GM18907 (cell line): Measurements from ENCODE around the gene PEX11A.

Experiments used
- ATAC-seq: cut with Tn5 transposase; IDR thresholded peaks from one replicate; pipeline ENCODE4 v1.9.1; 2021; ENCODE audit warnings: mild to moderate bottlenecking, moderate library complexity; ENCODE audit not compliant: unreplicated experiment

PEX11A gene

DNA sequence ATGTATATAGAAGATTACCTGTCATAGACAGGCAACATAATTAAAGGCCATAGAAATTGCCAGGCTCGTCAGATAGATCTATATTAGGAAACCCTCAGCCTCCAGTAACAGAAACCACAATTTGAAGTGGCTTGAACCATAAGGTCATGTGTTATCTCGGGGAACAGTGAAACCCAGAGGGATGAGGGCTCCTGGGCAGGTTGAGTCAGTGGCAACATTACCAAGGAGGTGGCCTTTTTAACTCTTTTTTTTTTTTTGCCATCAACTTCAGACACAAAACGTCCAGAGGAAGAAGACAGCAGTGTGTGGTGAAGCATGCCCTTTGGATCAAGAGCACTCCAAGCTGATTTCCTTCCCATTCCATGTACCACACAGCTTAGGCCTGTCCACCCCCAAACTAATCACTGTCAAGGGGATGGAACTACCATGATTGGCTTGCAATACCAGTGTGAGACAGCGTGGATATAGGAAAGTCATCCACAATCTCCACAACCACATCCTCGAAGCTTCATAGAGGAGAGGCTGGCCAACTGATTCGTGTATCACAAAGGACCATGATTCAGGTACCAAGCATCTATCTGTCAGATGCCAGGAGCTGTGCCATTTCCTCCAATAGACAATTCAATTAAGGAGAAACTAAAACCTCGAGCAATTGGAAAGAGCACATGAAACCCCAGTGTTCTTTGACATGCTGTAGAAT, 34.3 kb downstream of the PEX11A start:
- no peak for ATAC-seq

DNA sequence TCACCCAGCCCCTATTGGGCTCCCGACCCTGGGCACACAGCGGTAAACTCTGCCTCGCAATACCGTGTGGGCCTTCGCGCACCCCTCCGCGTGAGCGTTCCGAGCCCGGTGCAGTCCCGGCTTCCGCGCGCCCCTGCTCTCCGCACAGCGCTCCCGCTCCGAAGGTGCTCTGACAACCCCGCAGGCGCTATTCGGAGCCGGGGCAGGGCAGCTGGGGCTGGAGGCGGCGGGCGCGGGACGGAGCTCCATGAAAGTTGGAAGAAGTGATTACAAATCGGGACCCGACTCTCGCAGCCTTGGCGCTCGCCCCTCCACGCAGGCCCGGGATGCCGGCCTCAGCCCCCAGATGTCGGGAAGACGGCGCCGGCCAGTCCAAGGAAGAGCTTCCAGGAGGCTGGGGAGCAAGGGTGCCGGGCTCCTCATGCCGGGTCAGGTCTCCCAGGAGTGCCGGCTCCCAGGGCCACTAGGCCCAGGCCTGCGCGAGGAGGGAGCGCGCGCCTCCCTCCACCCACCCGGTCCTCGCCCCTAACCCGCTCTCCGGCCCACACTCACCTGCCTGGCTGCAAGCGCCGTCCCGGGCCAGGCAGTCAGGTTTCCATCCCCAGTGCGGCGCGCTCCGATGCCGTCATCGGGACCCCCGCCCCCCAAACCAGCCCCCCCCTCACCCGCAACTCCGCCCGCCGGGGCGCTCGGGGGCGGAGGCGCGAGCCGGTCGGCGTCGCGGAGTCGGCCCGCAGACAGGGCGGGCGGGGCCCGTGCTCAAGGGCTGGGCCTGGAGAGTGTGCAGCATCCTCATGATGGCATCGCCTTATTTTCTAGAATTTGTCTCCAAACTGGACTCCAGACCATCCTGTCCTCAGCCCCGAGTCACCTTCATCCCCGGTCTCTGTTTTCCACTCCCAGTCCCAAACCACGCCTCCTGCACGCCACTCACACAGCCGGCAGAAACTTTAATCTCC, 35.4 kb downstream of the PEX11A start, which contains the start of gene KIF7:
Gene KIF7, minus strand, starts transcription at position 621 of the 959 bp plus-strand sequence. CDS start 2,537 bp downstream, outside the sequence.
- ATAC-seq: no peak

GRCh38 chr15:89654301-89654761, 36.2 kb downstream of the PEX11A start:
- ATAC-seq: no peak

DNA sequence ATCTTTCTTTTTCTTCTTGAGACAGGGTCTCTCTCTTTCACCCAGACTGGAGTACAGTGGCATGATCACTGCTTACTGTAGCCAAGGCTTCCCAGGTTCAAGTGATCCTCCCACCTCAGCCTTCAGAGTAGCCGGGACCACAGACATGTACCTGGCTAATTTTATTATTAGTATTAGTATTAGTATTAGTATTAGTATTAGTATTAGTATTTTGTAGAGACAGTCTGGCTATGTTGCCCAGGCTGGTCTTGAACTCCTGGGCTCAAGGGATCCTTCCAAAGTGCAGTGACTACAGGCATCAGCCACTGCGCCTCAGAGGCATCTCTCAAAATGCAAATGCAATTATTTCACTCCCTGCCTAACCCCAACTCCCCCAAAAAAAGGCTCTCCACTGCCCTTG, 37.0 kb downstream of the PEX11A start:
- no peak for ATAC-seq

DNA sequence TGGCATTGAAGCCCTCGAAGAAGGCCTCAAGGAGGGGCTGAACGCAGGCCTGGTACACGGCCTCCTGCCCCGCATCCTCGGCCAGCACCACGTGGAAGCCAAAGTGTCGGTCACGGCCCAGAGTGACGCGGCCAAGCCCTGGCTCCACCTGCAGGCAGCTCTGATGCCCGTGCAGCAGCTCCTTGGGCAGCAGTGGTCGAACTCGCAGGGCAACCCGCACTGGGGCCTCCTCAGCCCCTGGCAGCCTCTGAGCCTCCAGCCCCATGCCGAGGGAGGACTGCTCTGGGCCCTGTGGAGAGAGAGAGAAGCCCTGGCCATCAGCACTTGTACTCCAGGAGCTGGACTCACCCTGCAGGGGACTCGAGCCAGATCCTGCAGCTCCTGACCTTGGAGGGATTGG, 37.9 kb downstream of the PEX11A start:
- no peak for ATAC-seq

- no peak for ATAC-seq
These were observed 38.4 kb downstream of the PEX11A start for GRCh38 chr15:89652131-89652530.

GRCh38 chr15:89649716-89650115, 40.8 kb downstream of the PEX11A start:
- no peak for ATAC-seq

DNA sequence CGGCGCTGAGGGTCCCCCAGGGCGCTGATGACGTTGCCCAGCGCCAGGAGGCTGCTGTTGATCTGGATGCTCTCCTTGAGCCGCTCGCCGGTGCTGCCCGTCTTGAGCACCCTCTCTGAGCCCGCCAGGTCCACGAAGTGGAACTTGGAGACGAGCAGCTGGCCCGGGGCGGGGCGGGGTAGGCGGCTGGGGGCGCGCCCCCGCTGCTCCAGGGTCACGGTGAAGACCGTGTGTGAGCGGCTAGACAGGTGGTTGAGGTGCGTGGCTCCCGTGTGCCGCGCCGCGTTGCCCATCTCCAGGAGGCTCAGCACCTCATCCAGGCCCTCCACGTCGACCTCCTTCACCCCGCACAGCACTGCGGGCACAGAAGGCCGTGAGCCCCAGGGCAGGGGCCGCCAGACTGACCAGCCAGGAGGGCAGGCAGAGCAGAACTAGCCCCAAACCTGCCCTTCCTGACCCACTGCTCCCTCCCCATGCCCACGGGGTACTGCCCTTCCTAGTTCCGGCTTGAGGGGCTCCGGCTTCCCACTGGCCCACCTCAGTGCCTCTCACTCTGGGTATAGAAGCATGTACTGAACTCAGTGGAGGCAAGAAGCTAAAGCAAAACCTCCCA, 41.4 kb downstream of the PEX11A start:
- no peak for ATAC-seq

DNA sequence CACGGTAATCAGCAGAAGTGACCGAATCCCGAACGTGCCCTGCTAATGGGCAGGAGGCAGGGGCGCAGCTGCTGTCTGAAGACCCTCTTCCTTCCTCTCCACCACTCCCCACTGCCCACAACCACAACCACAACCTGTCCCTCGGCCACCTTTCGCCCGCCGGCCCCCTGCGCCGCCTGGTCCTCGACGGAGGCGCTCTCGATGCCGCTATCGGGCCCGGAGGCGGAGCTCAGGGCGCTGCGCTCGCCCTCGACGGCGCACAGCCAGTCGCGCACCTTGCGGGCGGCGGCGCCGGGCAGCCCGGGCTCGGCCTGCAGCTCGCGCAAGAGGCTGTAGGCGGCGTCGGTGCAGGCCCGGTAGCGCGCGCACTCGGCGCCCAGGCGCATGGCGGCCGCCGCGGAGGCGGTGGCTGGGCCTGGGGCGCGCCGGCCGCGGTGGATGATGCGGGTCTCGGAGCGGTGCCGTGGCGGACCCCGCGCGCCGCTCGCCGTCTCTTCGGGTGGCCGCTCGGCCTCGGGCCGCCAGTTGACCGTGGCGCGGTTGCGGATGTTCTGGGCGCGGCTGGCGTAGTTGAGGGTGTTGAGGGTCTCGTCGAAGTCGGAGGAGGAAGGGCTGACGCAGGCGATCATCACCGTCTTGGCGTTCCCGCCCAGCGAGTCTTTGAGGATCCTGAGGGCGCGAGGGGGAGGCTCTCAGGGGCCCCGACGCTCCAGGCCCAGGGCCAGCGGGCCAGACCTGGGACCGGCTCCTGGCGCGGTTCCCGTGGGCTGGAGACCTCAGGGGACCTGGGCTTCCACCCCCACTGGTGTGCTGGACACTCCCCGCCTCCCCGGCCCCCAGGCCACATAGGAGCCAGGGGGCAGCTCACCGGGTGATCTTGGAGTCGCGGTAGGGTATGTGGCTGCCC, 42.2 kb downstream of the PEX11A start:
- ATAC-seq: no peak

DNA sequence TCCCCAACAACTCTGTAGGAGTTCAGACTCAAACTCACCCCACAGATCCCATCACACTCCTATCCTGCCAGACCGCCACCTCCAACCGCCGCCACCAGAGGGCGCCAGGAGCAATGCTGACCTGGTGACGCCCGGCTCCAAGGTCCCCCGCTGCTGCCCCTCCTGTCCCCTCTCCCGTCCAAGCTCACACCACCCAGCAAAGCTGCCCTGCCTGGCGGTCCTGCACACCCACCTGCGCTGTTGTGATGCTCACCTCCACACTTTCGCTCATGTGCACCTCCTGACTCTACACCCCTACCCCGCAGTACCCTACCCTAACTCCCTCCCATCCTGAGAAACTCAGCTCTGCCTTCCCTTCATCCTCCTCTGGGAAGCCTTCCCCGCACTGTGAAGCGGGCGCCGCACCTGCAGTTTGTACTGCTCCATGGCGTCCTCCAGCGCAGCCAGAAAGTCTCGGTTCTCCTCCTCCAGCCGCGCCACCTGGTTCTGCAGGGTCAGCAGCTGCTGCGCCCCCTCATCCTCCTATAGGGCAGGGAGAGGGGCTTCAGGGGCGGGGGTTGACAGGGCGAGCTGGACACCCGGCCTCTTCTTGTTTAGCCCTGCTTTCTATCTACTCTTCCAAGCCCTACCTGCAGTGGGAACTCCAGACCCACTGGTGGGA, 43.2 kb downstream of the PEX11A start:
- no peak for ATAC-seq

GRCh38 chr15:89646416-89647141, 44.0 kb downstream of the PEX11A start:
- no peak for ATAC-seq

DNA sequence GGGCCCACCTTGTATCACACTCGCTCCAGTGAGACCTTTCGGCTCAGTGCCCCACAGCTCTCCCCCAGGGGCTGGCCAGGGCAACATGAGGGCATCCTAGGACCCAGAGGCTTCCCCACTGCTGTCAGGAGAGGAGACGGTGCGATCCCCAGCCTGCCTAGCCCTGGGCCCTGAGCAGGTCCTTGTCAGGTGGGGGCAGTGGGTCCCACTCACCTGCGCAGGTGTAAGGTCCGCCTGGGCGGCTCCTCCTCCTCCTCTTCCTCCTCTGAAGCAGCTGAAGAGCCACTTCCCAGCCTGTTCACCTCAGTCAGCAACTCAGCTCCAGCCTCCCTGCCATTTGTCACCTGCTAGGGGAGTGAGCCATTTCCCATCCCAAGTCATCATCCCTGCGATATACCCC, 44.9 kb downstream of the PEX11A start:
- no peak for ATAC-seq

GRCh38 chr15:89642106-89642505, 48.4 kb downstream of the PEX11A start:
- ATAC-seq: no peak

DNA sequence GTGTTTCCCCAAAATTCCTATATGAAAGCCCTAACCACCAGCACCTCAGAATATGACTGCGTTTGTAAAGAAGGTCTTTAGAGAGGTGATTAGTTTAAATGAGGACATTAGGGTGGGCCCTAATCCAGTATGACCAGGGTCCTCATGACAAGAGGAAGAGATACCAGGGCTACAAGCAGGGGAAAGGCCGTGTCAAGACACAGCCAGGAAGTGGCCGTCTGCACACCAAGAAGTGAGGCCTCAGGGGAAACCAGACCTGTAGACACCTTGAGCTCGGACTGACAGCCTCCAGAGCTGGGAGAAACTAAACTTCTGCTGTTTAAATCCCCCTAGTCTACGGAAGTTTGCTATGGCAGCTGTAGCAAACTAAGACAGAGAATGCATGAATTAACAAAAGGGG, 49.5 kb downstream of the PEX11A start:
- ATAC-seq: no peak

- no peak for ATAC-seq
These were observed 50.3 kb downstream of the PEX11A start for GRCh38 chr15:89640245-89640644.

- ATAC-seq: no peak
These were observed 57.0 kb downstream of the PEX11A start for GRCh38 chr15:89633585-89633984.

GRCh38 chr15:89632563-89633430, 57.8 kb downstream of the PEX11A start:
- ATAC-seq: no peak

DNA sequence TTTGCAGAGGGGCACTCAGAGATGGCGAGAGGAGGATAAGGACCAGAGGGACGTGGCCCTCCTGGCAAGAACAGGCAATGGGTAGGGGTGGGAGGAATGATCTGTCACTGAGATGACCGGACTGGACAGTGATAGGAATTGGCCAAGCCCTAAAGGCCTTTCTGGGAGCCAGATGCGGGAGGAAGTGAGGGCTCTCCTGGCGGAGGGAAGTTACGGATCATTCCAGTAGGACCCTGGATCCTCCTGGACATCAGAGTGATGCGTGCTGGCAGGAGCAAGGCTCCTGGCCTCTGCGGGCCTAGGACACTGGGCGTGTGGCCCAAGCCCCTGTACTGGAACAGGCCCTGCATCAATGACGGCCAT, 58.7 kb downstream of the PEX11A start:
- no peak for ATAC-seq
